ENCODE data around the gene RASA3. TPM values are rescaled to one million over a fixed set of nuclear protein-coding genes. Genes with fewer than 3 reads are reported as not detected.

The RASA3 gene
- total RNA-seq, 1 donor from 2014 or later: 41.1 TPM

DNA sequence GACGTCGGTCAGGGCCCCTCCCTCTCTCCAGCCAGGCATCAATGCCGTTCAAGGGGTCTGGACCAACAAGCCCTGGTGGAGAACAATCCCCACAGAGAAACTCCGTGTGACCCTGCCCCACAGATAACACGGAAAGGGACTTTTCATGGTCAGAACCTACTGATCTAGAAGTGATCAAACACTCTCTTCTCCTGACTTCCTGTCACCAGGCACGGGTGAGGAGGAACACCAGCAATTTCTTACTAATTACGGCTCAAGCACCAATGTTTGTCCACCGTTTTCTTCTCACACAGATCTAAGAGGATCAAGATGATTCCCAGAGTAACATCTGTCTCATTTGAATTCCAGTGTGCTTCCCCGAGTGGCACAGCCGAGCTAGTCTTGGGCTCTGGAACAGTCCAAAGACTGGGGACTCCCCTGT lies 11.8 kb downstream of the RASA3 start:
- Histone ChIP-seq H3K9me3 (ENCODE audit: insufficient read depth, low read depth, low read length) (no peaks in the 10 kb centered on the region), H3K4me2 (ENCODE audit: low read length) (peak overlapping the region; percentile 2), H3K4me3 (ENCODE audit: insufficient read depth, low read depth, low read length) (no peak overlapping the region), H3K36me3 (ENCODE audit: insufficient read depth, low read length) (no peaks in the 10 kb centered on the region), H3K4me1 (ENCODE audit: insufficient read depth, low read length) (peaks cover 64% of the 10 kb centered on the region), H4K20me1 (ENCODE audit: insufficient read depth, low read length) (peaks cover 36% of the 10 kb centered on the region), H2AFZ (ENCODE audit: low read depth, low read length) (no peak overlapping the region), H3K27me3 (ENCODE audit: insufficient read depth, low read length) (no peaks in the 10 kb centered on the region), H3K9ac (ENCODE audit: low read length) (peak overlapping the region; percentile 44), H3K27ac (ENCODE audit: low read depth, low read length) (peak overlapping the region; percentile 66), H3K79me2 (ENCODE audit: insufficient read depth, low read length) (peaks cover 78% of the 10 kb centered on the region)
- TF ChIP-seq, protein P1, sequence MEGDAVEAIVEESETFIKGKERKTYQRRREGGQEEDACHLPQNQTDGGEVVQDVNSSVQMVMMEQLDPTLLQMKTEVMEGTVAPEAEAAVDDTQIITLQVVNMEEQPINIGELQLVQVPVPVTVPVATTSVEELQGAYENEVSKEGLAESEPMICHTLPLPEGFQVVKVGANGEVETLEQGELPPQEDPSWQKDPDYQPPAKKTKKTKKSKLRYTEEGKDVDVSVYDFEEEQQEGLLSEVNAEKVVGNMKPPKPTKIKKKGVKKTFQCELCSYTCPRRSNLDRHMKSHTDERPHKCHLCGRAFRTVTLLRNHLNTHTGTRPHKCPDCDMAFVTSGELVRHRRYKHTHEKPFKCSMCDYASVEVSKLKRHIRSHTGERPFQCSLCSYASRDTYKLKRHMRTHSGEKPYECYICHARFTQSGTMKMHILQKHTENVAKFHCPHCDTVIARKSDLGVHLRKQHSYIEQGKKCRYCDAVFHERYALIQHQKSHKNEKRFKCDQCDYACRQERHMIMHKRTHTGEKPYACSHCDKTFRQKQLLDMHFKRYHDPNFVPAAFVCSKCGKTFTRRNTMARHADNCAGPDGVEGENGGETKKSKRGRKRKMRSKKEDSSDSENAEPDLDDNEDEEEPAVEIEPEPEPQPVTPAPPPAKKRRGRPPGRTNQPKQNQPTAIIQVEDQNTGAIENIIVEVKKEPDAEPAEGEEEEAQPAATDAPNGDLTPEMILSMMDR (IDR thresholded peaks at IDR 0.05; ENCODE audit: insufficient read depth, low read depth, low read length): no peak
- TF ChIP-seq EZH2 (IDR thresholded peaks at IDR 0.05; ENCODE audit: insufficient read depth, low read length): no peak
- H3K9me3 Mint-ChIP-seq (ENCODE audit: unreplicated experiment): no peaks in the 10 kb centered on the region
- FAIRE-seq (no peak), DNase-seq (ENCODE audit: low read depth) (no peak)
- H3K4me1 Mint-ChIP-seq (ENCODE audit: low read depth, unreplicated experiment): peaks cover 59% of the 10 kb centered on the region
- no peaks in the 10 kb centered on the region for H3K27me3 Mint-ChIP-seq (ENCODE audit: low read depth, unreplicated experiment)
- peak overlapping the region; percentile 66 for H3K4me3 Mint-ChIP-seq (ENCODE audit: unreplicated experiment)
- H3K36me3 Mint-ChIP-seq (ENCODE audit: low read depth, unreplicated experiment): peaks cover 7% of the 10 kb centered on the region
- H3K27ac Mint-ChIP-seq (ENCODE audit: unreplicated experiment): peak overlapping the region; percentile 97

- Mint-ChIP-seq H3K27me3 (ENCODE audit: low read depth, unreplicated experiment) (no peaks in the 10 kb centered on the region), H3K9me3 (ENCODE audit: unreplicated experiment) (no peaks in the 10 kb centered on the region), H3K4me3 (ENCODE audit: unreplicated experiment) (peak overlapping the region; percentile 55), H3K27ac (ENCODE audit: unreplicated experiment) (peak overlapping the region; percentile 99), H3K4me1 (ENCODE audit: low read depth, unreplicated experiment) (peaks cover 63% of the 10 kb centered on the region), H3K36me3 (ENCODE audit: low read depth, unreplicated experiment) (peaks cover 15% of the 10 kb centered on the region)
- no peaks in the 10 kb centered on the region for H3K36me3 ChIP-seq (ENCODE audit: insufficient read depth, low read length)
- no peaks in the 10 kb centered on the region for H3K27me3 ChIP-seq (ENCODE audit: insufficient read depth, low read length)
- peaks cover 27% of the 10 kb centered on the region for H4K20me1 ChIP-seq (ENCODE audit: insufficient read depth, low read length)
- FAIRE-seq: peak; percentile 98
- no peaks in the 10 kb centered on the region for H3K9me3 ChIP-seq (ENCODE audit: insufficient read depth, low read depth, low read length)
- peaks cover 76% of the 10 kb centered on the region for H3K79me2 ChIP-seq (ENCODE audit: insufficient read depth, low read length)
- peak overlapping the region; percentile 35 for H3K4me3 ChIP-seq (ENCODE audit: insufficient read depth, low read depth, low read length)
- H3K4me2 ChIP-seq (ENCODE audit: low read length): peak overlapping the region; percentile 79
- peak overlapping the region; percentile 88 for H3K9ac ChIP-seq (ENCODE audit: low read length)
- H3K27ac ChIP-seq (ENCODE audit: low read depth, low read length): peak overlapping the region; percentile 99
- DNase-seq (ENCODE audit: low read depth): peak; percentile 93
- H2AFZ ChIP-seq (ENCODE audit: low read depth, low read length): no peak overlapping the region
- TF ChIP-seq EZH2 (IDR thresholded peaks at IDR 0.05; ENCODE audit: insufficient read depth, low read length): no peak
- TF ChIP-seq, protein P1 (IDR thresholded peaks at IDR 0.05; ENCODE audit: insufficient read depth, low read depth, low read length): no peak
- peaks cover 67% of the 10 kb centered on the region for H3K4me1 ChIP-seq (ENCODE audit: insufficient read depth, low read length)
Observed at GRCh38 chr13:114119196-114119595, 13.2 kb downstream of the RASA3 start.

DNA sequence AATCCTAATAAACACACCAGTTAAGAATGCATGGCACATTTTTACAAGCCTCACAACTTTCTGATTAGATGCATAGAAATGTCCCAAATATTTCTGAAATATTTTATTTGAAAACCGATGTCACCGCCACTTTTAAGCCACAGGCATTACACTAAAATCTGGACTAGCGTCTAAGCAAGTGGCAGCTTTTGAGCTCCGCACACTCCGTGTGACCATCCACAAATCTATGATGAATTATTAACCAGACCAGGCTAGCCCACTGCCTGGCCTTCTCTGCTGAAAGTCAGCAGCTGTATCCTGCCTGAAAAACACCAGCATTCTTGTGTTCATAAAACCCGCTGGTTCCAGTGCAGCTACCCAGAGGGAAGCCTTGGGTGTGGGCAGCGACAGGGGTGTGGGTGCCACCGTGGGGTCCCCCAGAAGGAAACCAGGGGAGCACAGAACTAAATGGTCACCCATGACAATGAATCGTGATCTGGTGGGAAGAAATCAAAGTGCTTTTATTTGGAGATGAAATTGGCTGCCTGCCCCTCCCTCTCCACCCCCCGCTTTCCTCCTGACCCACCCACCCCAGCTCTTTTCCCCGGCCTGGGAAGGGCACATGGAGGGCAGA lies 13.8 kb downstream of the RASA3 start:
- Histone ChIP-seq H3K4me1 (ENCODE audit: insufficient read depth, low read length) (peaks cover 67% of the 10 kb centered on the region), H4K20me1 (ENCODE audit: insufficient read depth, low read length) (peaks cover 25% of the 10 kb centered on the region), H3K27me3 (ENCODE audit: insufficient read depth, low read length) (no peaks in the 10 kb centered on the region), H3K9me3 (ENCODE audit: insufficient read depth, low read depth, low read length) (no peaks in the 10 kb centered on the region), H3K79me2 (ENCODE audit: insufficient read depth, low read length) (peaks cover 76% of the 10 kb centered on the region), H3K4me2 (ENCODE audit: low read length) (peak overlapping the region; percentile 79), H3K9ac (ENCODE audit: low read length) (peak overlapping the region; percentile 88), H3K4me3 (ENCODE audit: insufficient read depth, low read depth, low read length) (peak overlapping the region; percentile 35), H2AFZ (ENCODE audit: low read depth, low read length) (no peak overlapping the region), H3K36me3 (ENCODE audit: insufficient read depth, low read length) (peaks cover 4% of the 10 kb centered on the region), H3K27ac (ENCODE audit: low read depth, low read length) (peak overlapping the region; percentile 99)
- DNase-seq (ENCODE audit: low read depth) (peak; percentile 75), FAIRE-seq (peak; percentile 39)
- H3K9me3 Mint-ChIP-seq (ENCODE audit: unreplicated experiment): no peaks in the 10 kb centered on the region
- TF ChIP-seq, protein P1 (IDR thresholded peaks at IDR 0.05; ENCODE audit: insufficient read depth, low read depth, low read length): no peak
- no peak for TF ChIP-seq EZH2 (IDR thresholded peaks at IDR 0.05; ENCODE audit: insufficient read depth, low read length)
- H3K4me3 Mint-ChIP-seq (ENCODE audit: unreplicated experiment): peak overlapping the region; percentile 55
- peak overlapping the region; percentile 99 for H3K27ac Mint-ChIP-seq (ENCODE audit: unreplicated experiment)
- H3K36me3 Mint-ChIP-seq (ENCODE audit: low read depth, unreplicated experiment): peaks cover 18% of the 10 kb centered on the region
- H3K27me3 Mint-ChIP-seq (ENCODE audit: low read depth, unreplicated experiment): no peaks in the 10 kb centered on the region
- H3K4me1 Mint-ChIP-seq (ENCODE audit: low read depth, unreplicated experiment): peaks cover 66% of the 10 kb centered on the region

Data from astrocyte (in vitro differentiated cells and primary cell).